ENCODE data around the gene SRPRB. TPM values are rescaled to one million over a fixed set of nuclear protein-coding genes. Genes with fewer than 3 reads are reported as not detected.

The SRPRB gene, protein sequence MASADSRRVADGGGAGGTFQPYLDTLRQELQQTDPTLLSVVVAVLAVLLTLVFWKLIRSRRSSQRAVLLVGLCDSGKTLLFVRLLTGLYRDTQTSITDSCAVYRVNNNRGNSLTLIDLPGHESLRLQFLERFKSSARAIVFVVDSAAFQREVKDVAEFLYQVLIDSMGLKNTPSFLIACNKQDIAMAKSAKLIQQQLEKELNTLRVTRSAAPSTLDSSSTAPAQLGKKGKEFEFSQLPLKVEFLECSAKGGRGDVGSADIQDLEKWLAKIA
- 49.8 and 60.3 TPM in 2 replicates for total RNA-seq

DNA sequence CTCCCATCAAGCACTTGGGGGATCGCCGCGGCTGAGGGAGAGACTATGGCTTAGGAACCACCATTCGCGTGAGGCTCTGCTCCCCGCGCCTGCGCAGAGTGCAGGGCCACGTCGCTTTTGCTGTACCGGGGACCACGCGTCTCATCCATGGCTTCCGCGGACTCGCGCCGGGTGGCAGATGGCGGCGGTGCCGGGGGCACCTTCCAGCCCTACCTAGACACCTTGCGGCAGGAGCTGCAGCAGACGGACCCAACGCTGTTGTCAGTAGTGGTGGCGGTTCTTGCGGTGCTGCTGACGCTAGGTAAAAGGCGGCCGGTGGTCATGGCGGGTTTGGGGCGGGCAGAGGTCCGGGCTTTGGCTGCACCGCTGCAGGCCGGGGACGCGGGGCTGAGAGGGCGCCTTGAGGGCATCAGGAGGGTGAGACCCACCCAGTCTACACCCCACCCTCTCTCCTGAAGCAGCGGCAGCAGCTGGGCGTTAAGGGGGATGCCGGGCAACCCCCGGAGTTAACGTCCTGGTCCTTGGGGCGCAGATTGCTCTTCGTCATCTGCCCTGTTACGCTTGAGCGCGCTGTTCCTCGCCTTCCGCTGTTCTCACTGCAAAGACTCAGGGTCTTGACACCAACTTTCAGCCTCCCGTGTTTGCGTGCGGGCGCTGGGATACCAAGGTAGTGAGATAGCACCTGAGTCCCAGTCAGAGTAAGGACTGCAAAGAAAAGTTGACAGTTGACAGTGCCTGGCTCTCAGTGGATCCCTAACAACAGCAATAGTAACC is at the start of gene SRPRB:
SRPRB (plus strand) TSS at position 114 of the 774 bp plus-strand sequence; CDS start at position 148, 34 bp downstream.
- peak; percentile 87 to 95 for DNase-seq (ENCODE audit: low read depth in 2 of 2)

DNA sequence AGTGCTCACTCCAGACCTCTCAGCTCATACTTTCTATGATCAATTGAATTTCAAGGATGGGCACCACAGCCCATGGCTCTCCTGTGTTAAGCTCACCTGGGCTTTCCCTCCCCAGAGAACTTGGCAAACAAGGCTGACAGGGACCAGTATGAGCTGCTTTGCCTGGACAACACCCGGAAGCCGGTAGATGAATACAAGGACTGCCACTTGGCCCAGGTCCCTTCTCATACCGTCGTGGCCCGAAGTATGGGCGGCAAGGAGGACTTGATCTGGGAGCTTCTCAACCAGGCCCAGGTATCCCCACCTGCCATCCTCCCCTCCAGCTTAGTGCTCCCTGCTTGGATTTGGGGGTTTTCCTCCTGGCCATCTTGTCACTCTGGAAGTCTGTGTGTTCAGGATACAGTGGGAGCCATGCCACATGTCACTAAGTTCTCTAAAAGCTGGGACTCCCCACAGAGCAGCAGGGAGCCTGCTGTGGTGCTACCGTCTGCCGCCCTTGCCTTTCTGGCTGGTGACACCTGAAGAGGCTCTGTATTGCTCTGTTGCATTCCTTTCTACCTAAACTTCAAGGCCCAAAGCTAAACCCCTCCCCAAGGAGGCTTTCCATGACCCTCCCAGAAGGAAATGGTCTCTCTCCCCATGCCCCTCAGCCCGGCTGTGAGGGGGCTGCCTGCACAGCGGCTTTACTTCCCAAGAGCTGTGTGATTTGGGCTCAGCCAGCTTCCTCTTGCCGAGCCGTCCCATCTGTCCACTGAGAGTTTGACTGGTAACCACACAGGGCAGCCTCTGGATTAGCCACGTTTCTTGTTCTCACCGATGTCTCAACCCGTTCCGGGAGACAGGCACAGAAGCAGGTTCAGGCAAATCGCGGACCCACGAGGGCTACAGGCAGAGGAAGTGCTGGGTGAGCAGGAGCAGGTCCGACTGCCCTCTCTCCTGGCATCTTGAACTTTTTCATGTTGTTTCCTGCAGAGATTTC is 48.6 kb upstream of the SRPRB start:
- no peak for DNase-seq (ENCODE audit: low read depth in 2 of 2)

DNA sequence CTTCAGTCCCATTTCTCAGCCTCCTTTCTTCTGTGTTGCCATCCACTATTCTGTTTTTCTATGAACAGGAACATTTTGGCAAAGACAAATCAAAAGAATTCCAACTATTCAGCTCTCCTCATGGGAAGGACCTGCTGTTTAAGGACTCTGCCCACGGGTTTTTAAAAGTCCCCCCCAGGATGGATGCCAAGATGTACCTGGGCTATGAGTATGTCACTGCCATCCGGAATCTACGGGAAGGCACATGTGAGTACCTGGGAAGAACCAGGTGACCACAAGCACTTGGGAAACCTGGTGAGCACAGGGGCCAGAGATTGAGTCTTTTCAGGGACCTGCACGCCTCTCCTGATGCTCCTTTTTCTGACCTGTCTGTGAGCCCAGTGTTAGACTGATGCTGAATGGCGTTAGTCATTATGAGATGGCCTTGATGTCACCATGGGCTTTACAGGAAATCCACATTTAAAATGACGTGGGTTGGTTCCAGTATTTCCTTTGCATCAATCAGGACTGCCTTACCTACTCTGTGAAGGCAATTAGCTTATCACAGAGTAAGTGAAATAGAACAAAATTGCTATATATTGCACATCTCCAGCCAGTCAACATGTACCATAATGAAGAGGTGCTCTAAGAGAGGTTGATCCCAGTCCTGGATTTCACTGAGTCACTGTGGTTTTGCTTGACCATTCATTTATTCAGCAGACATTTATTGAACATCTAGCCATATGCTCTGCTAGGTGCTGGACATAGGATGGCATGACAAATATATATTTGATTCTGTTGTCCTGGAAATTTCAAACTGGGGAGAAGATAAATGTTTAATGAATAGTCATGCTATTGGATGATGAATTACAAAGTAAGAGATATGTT is 47.7 kb upstream of the SRPRB start:
- no peak for DNase-seq (ENCODE audit: low read depth in 2 of 2)

DNA sequence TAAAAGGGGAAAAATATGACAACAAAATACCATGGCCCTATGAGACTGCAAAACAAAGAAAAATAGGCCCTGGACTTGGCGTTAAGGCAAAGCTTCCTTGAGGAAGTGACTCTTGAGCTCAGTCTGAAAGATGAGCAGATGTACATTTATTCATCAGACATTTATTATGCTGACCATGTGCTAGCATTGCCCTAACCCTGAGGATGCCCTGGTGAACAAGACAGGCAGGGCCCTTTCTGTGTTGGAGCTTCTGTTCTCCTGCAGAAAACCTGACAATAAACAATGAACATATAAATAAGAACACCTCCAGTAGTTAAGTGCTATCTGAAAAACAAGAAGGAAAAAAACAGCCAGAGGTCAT is 47.1 kb upstream of the SRPRB start:
- no peak for DNase-seq (ENCODE audit: low read depth in 2 of 2)

DNA sequence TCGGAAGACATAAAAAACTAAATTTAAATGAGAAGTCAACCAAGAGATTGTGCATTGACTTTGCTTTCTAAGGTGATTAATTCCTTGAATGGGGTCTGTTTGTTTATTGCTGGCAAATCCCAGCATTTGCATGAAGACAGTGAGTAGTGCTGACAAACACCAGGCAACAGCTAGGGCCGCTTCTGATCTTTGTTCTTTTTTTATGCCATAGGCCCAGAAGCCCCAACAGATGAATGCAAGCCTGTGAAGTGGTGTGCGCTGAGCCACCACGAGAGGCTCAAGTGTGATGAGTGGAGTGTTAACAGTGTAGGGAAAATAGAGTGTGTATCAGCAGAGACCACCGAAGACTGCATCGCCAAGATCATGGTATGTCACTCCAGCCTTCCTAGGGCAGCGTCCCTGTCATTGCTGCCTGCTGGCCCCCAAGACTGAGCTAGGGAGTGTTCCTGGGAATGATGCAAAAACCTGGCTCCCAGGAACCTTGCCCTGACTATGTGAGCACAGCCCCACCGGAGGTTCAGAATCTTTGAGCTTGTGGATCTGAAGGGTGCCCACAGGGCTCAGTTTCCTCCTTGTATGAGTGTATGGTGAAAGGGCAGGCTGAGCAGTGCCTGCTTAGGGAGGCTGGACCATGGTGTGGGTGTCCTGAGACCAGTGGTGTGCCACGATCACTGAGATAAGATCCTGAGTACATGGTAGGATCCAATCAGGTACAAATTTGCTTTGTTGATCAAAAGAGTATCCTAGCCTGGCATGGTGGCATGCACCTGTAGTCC is 46.5 kb upstream of the SRPRB start:
- no peak for DNase-seq (ENCODE audit: low read depth in 2 of 2)

DNA sequence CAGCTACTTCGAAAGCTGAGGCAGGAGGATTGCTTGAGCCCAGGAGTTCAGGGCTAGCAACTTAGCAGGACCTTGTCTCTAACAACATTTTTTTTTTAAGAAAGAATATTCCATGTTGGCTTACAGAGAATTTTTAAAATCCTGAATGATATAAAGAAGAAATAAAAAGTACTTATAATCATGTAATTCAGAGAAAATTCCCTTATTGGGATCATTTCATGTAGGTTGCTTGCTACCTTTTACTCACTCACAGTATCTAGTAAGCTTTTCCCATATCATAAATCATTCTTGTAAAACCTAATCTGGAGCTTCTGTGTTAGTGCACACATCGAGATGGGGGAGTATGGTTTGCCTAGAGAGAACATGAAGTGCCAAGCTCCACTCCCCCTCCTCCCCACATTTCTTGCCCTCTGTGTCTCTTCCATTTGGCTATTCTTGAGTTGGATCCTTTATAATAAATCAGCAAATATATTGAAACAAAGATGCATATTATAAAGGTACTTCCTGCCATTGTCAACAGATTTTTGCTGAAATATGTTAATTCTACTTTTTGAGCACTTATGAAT is 45.8 kb upstream of the SRPRB start:
- DNase-seq (ENCODE audit: low read depth in 2 of 2): no peak

DNA sequence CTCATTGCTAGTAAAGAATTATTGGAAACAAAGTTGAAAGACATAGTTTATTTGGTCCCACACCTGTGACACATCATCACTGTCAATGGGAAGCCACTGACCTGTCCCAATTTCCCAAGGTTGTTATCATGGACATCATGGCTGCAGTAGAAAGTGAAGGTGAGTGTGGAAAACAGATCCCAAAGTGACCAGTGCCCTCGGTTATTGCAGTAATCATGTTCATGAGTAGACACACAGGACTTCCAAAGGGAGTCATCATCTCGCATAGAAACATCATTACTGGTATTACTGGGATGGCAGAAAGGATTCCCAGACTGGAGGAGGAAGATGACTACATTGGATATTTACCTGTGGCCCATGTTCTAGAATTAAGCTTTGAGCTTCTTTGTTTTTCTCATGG is 44.7 kb upstream of the SRPRB start:
- DNase-seq (ENCODE audit: low read depth in 2 of 2): no peak

DNA sequence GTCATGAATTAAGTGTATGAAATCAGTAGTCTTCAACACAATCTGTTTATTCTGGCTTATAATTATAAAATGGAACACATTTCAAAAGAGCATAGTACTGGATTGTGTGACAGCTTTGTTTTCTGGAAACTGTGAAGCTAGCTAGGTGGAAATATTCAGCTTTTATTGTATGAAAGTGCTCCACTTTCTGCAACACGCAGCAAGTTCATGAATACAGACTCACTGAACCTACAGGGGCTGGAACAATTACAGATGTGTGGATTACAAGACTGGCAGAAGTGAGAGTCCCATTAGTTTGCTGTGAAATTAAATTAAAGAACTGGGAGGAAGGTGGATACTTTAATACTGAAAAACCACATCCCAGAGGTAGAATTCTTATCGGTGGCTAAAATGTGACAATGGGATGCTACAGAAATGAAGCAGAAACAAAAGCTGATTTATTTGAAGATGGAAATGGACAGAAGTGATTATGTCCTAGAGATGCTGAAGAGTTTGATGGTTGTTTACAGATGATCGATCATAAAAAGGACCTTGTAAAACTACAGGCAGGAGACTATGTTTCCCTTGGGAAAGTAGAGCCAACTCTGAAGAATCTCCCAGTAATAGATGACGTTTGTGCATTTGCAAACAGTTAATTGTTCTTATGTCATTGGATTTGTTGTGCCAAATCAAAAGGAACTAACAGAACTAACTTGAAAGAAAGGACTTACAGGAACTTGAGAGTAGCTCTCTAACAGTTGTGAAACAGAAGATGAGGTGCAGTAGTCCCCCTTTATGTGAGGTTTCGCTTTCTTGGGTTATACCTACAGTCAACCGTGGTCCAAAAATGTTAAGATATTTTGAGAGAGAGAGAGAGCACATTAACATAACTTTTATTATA is 43.8 kb upstream of the SRPRB start:
- no peak for DNase-seq (ENCODE audit: low read depth in 2 of 2)

DNA sequence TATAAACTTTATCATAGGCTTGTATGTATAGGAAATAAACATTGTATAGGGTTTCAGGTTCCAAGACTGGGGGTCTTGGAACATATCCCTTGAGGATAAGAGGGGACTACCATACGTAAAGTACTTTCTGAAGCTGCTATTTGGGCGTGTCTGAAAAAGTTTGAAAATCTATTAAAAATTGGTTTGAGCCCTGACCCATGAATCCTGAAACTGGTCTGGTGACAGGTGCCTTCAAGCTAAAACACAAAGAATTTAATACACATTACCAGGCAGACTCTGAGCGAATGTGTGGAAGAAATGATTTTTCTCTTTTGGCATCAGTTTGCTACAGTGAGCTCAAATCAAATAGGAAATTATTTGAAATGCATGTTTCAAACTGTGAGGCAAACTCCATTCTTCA is 43.1 kb upstream of the SRPRB start:
- DNase-seq (ENCODE audit: low read depth in 2 of 2): no peak

DNA sequence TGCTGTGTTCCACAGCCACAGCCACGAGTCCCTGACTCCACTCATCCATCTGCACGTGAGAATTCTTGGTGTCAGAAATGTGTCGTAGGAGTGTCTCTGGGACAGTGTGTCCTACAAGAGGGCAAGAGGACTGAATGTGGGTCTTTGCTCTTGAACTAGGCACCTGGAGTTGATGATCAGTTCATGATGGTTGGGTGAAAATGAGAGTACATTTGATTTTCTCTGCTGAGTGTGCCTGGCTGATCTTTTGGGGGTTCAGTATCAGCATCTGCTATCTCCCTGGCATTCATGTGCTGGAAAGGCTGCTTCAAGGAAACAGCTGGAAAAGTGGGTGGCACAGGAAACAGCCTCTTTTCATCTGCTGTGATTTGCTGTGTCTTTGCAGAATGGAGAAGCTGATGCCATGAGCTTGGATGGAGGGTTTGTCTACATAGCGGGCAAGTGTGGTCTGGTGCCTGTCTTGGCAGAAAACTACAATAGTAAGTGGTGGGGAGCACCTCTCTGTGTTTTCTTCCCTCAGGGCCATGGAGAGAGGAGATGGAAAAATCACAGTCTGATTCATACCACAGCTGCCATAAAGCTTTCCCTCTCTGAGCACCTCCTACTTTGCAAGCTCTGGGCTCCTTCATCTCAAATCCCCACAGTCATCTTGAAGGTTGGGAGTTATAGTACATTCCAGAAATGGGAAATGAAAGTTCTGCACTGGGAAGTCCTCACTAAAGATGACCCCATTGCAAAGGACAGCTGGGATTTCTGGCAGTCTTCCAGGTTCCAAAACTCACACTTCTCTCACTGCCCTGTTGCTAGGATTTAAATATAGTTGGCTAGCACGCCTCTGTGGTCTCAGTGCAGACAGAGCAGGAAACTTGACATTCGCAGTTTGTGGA is 41.6 kb upstream of the SRPRB start:
- DNase-seq (ENCODE audit: low read depth in 2 of 2): no peak

DNA sequence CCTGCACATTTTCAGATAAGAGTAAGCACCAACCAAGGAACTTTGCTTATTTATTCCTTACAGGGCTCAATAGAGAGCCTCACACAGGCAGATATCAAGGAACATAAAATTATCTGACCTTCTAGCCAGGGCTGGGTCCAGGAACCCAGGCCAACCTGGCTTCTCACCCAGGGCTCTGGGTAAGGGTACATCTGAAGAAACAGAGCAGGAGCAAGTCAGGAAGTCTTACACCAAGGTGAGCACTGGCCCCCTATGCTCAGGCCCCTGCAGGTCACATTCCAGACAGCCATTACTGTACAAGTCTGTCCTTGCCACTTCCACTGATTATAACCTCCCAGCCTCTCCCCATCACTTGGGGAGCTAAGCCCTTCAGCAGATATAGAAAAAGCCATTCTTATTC is 40.4 kb upstream of the SRPRB start:
- no peak for DNase-seq (ENCODE audit: low read depth in 2 of 2)

DNA sequence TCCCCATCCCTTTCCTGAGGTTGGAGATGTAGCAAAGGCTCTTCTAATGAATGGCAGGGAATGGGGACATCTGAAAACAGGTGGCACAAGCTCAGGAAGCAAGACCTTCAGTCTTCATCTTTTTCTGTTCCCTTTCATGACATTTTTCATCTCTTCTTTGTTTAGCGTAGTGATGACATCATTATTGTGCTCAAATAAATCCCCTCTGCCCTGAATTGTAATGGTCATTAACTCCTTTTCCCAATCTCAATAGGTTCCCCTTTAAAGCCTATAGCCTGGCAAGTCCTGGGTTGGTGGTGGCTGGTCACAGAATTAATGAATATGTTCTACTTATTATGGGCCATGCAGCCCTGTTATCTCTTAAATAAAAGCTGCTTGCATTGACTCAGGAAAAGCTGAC is 38.0 kb upstream of the SRPRB start:
- DNase-seq (ENCODE audit: low read depth in 2 of 2): no peak

DNA sequence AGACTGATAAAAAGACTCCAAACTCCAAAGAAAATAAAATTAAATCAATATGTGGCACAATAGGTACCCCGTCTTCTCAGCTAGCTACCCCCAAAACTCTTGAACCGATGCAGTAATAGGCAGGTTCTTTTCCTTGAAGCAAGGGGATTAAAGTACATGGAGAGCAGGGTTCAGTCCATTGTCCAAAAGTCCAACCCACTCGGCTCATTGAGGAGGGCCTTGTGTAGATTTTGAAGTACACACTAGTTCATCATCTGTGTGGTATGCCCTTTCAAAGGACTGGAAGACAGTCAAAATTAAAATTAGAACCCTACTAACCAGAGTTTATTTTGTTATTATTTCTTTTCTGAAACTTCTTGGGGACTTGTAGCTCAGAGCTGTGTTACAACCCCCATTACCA is 36.1 kb upstream of the SRPRB start:
- no peak for DNase-seq (ENCODE audit: low read depth in 2 of 2)

DNA sequence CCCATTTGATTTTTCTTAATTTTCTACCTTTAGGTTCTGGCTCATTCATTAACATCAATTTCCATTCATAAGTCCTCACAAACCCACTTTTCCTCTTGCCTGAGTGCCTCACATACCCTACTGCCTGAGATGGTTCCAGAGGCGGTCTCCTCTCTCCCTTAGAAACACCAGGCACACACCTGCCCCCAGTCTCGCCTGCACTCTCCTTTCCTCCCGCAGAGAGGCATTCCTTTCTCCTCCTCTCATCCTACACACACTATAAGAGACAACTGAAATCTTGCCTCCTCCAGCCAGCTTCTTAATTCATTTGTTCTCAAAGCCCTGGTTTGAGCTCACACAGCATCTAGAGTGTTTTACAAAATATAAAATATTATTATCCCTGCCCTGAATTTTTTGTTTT is 31.9 kb upstream of the SRPRB start:
- no peak for DNase-seq (ENCODE audit: low read depth in 2 of 2)

DNA sequence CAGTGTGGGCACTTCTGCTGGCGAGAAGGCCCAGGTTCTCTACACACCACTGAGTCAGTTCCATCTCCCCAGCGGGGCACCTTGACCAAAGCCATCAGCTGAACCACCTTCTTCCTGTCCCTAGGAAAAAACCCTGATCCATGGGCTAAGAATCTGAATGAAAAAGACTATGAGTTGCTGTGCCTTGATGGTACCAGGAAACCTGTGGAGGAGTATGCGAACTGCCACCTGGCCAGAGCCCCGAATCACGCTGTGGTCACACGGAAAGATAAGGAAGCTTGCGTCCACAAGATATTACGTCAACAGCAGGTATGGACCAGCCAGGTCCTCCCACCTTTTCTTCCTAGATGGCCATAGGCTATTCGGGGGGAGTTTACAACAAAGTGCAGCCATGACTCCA is 30.3 kb upstream of the SRPRB start:
- DNase-seq (ENCODE audit: low read depth in 2 of 2): no peak

DNA sequence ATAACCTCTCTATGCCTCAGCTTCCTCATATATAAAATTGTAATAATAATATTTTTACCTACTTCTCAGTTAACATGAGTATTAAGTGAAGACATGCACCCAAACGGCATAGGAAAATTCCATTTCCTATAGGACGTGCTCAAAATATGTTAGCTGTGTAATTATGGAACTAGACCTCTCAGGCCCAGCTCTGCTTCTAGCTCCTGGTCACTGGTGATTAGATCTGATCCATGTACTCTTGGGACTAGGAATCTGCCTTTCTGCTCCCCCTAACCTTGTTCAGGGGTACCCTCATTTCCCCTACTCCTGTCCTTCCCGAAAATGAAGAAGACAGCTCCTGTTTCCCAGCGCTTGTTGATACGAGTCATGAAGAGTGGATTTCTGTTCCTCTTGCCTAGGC is 29.8 kb upstream of the SRPRB start:
- no peak for DNase-seq (ENCODE audit: low read depth in 2 of 2)

DNA sequence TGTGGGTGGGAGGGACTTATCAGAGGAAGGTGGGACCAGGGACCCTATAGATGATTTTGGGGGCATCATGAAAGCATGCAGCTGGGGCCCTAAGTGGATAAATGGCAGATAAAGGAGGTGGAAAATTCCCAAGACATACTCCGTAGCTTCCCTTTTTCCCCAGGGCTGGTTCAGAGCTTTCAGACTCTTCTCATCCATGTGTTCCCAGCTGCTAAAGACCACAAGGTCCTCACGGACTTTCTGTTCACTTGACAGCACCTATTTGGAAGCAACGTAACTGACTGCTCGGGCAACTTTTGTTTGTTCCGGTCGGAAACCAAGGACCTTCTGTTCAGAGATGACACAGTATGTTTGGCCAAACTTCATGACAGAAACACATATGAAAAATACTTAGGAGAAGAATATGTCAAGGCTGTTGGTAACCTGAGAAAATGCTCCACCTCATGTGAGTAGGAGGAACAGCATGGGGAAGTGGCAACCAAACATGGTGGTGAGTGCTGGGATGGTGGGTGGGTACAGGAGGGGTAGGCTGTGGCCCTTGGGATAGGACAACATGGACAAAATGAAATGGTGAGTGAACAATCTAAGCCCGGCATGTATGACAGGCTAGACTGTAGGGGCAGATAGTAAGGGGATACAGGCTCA is 28.7 kb upstream of the SRPRB start:
- no peak for DNase-seq (ENCODE audit: low read depth in 2 of 2)
